CD8-positive, alpha-beta memory T cell (primary cell): Measurements from ENCODE around the gene AFAP1. TPM values are rescaled to one million over a fixed set of nuclear protein-coding genes. Genes with fewer than 3 reads are reported as not detected.
A peak's percentile ranks its signal among the peaks of the same experiment; 100 is the strongest.

Experiments used
- CTCF ChIA-PET: fragments of 350-600 bp; sonication (Branson Sonifier 250); formaldehyde crosslinking; loops from one replicate; lab custom pipeline; 2021; ENCODE audit warnings: antibody characterized with exemption; lab: Charles Lee
- POLR2A ChIA-PET: fragments of 350-600 bp; sonication (Branson Sonifier 250); formaldehyde crosslinking; loops from one replicate; lab custom pipeline; 2021; ENCODE audit warnings: antibody characterized with exemption; lab: Charles Lee
- DNase-seq, 5 donors: peaks; one replicate each; pipeline versions ENCODE4 v3.0.0 to v3.0.0-alpha.2; 2020 to 2022; ENCODE audit warnings: mixed read lengths in 1 of 5
- H3K27ac ChIP-seq: one replicate; pipeline ENCODE4 v1.7.0; 2013; ENCODE audit warnings: low read depth, mild to moderate bottlenecking, low read length, moderate library complexity
- H3K27me3 ChIP-seq: 2 replicates; pipeline ENCODE4 v1.7.0; 2013; ENCODE audit warnings: low read length, mild to moderate bottlenecking; ENCODE audit not compliant: insufficient read depth, poor library complexity, severe bottlenecking
- H3K36me3 ChIP-seq: 2 replicates; pipeline ENCODE4 v1.7.0; 2013; ENCODE audit warnings: mild to moderate bottlenecking, low read length, moderate library complexity; ENCODE audit not compliant: insufficient read depth
- H3K4me1 ChIP-seq: 2 replicates; pipeline ENCODE4 v1.7.0; 2013; ENCODE audit warnings: mild to moderate bottlenecking, low read length, moderate library complexity; ENCODE audit not compliant: insufficient read depth
- H3K4me3 ChIP-seq: 2 replicates; pipeline ENCODE4 v1.7.0; 2013; ENCODE audit warnings: mild to moderate bottlenecking, low read length
- H3K9me3 ChIP-seq: 2 replicates; pipeline ENCODE4 v1.7.0; 2013; ENCODE audit warnings: mild to moderate bottlenecking, low read length
- H3K27ac Mint-ChIP-seq, 8 donors: one replicate each; pipeline ENCODE4 v1.8.0; 2020 to 2021; ENCODE audit warnings: mixed read lengths in 8 of 8, mild to moderate bottlenecking in 6 of 8, inconsistent platforms in 3 of 8, moderate library complexity in 3 of 8
- H3K27me3 Mint-ChIP-seq, 2 donors: one replicate each; pipeline ENCODE4 v1.8.0; 2020 to 2021; ENCODE audit warnings: mixed read lengths in 2 of 2, mild to moderate bottlenecking in 1 of 2, moderate library complexity in 1 of 2
- H3K36me3 Mint-ChIP-seq, 3 donors: one replicate each; pipeline ENCODE4 v1.8.0; 2020 to 2021; ENCODE audit warnings: mixed read lengths in 3 of 3, inconsistent platforms in 1 of 3, mild to moderate bottlenecking in 1 of 3
- H3K4me1 Mint-ChIP-seq, 3 donors: one replicate each; pipeline ENCODE4 v1.8.0; 2020 to 2021; ENCODE audit warnings: mixed read lengths in 3 of 3, inconsistent platforms in 1 of 3, mild to moderate bottlenecking in 1 of 3
- H3K4me3 Mint-ChIP-seq, 7 donors: one replicate each; pipeline ENCODE4 v1.8.0; 2020 to 2021; ENCODE audit warnings: mixed read lengths in 7 of 7, mild to moderate bottlenecking in 6 of 7, moderate library complexity in 4 of 7, inconsistent platforms in 2 of 7
- H3K9me3 Mint-ChIP-seq, 5 donors: one replicate each; pipeline ENCODE4 v1.8.0; 2020 to 2022; ENCODE audit warnings: mixed read lengths in 5 of 5, mild to moderate bottlenecking in 3 of 5, moderate library complexity in 2 of 5, inconsistent platforms in 1 of 5
- polyA plus RNA-seq: library from polyadenylated mRNA; unstranded; fragments of 300-500 nt; fragmentation: Illumina TruSeq; gene quantifications from one replicate; pipeline ENCODE4 v1.2.3, GENCODE V29; 2021
- total RNA-seq, 2 experiments: library from RNA; stranded (reverse); gene quantifications; one replicate each; pipeline ENCODE4 v1.2.3, GENCODE V29; 2021

Gene AFAP1
- total and polyA plus RNA-seq, 3 experiments from 2014 or later = 2.3 to 19.9 (median 18.4) TPM

GRCh38 chr4:7768736-7769135, 170.9 kb downstream of the AFAP1 start:
- Histone ChIP-seq H3K4me1 (peaks cover 12% of the 10 kb centered on the region), H3K27ac (no peak overlapping the region), H3K27me3 (no peaks in the 10 kb centered on the region), H3K36me3 (no peaks in the 10 kb centered on the region), H3K9me3 (no peaks in the 10 kb centered on the region), H3K4me3 (no peak overlapping the region)
- no peak for DNase-seq
- H3K4me3 Mint-ChIP-seq = no peak overlapping the region
- peaks cover 18 to 22% (median 20%) of the 10 kb centered on the region in 3 donors for H3K4me1 Mint-ChIP-seq
- CTCF ChIA-PET = interaction anchor here (1.1 kb wide), 1 partner anchor 48 kb away, joined by 3 read pairs; no protein-coding TSS in a partner anchor
- POLR2A ChIA-PET = interaction anchor here (0.6 kb wide), 1 partner anchor 212 kb away, joined by 8 read pairs; no protein-coding TSS in a partner anchor
- peak overlapping the region in 1 of 8 donors; percentile 83 for H3K27ac Mint-ChIP-seq
- H3K36me3 Mint-ChIP-seq = peaks cover 10 to 71% (median 16%) of the 10 kb centered on the region in 3 donors
- H3K27me3 Mint-ChIP-seq = no peaks in the 10 kb centered on the region
- no peaks in the 10 kb centered on the region for H3K9me3 Mint-ChIP-seq

GRCh38 chr4:7767966-7768365, 171.7 kb downstream of the AFAP1 start:
- Mint-ChIP-seq H3K27me3 (no peaks in the 10 kb centered on the region), H3K9me3 (no peaks in the 10 kb centered on the region), H3K27ac (no peak overlapping the region), H3K36me3 (peaks cover 4 to 68% (median 18%) of the 10 kb centered on the region in 3 donors), H3K4me1 (peaks cover 18 to 22% (median 20%) of the 10 kb centered on the region in 3 donors), H3K4me3 (no peak overlapping the region)
- H3K4me1 ChIP-seq = peaks cover 12% of the 10 kb centered on the region
- DNase-seq = no peak
- no peaks in the 10 kb centered on the region for H3K36me3 ChIP-seq
- no peaks in the 10 kb centered on the region for H3K27me3 ChIP-seq
- no peak overlapping the region for H3K27ac ChIP-seq
- POLR2A ChIA-PET = no interaction called here
- CTCF ChIA-PET = interaction anchor here (1.1 to 1.4 kb wide), 2 partner anchors 12 to 47 kb away, joined by 3 to 4 read pairs; no protein-coding TSS in a partner anchor
- no peaks in the 10 kb centered on the region for H3K9me3 ChIP-seq
- no peak overlapping the region for H3K4me3 ChIP-seq

DNA sequence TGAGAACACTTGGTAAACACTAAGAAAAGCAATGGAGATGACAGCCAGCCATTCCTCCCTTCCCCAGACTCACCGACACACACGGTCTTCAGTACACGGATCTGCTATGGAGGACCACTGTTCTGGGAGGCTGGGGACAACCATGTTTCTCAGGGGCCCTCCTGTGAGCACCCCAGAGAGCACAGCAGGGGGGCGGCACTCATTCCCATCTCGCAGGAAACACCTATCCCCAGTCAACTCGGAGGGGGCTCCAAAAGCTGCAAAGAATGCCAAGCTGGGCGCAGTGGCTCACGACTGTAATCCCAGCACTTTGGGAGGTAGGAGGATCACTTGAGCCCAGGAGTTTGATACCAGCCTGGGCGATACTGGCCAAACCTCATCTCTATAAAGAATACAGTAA, 172.1 kb downstream of the AFAP1 start:
- H3K4me3 Mint-ChIP-seq = no peak overlapping the region
- peak overlapping the region in 1 of 8 donors; percentile 47 for H3K27ac Mint-ChIP-seq
- Histone ChIP-seq H3K27me3 (no peaks in the 10 kb centered on the region), H3K4me3 (no peak overlapping the region), H3K4me1 (peaks cover 12% of the 10 kb centered on the region), H3K9me3 (no peaks in the 10 kb centered on the region), H3K36me3 (no peaks in the 10 kb centered on the region), H3K27ac (no peak overlapping the region)
- peaks cover 18 to 22% (median 20%) of the 10 kb centered on the region in 3 donors for H3K4me1 Mint-ChIP-seq
- DNase-seq = no peak
- CTCF ChIA-PET = interaction anchor here (1.1 to 1.4 kb wide), 2 partner anchors 12 to 47 kb away, joined by 3 to 4 read pairs; no protein-coding TSS in a partner anchor
- no peaks in the 10 kb centered on the region for H3K9me3 Mint-ChIP-seq
- H3K36me3 Mint-ChIP-seq = peaks cover 4 to 63% (median 16%) of the 10 kb centered on the region in 3 donors
- H3K27me3 Mint-ChIP-seq = no peaks in the 10 kb centered on the region
- POLR2A ChIA-PET = no interaction called here

- Histone ChIP-seq H3K9me3 (no peaks in the 10 kb centered on the region), H3K27me3 (no peaks in the 10 kb centered on the region), H3K4me1 (peaks cover 16% of the 10 kb centered on the region), H3K27ac (no peak overlapping the region), H3K4me3 (no peak overlapping the region), H3K36me3 (no peaks in the 10 kb centered on the region)
- ChIA-PET CTCF (interaction anchor here (1.4 kb wide), 1 partner anchor 13 kb away, joined by 4 read pairs; no protein-coding TSS in a partner anchor), POLR2A (no interaction called here)
- peaks cover 20 to 25% (median 20%) of the 10 kb centered on the region in 3 donors for H3K4me1 Mint-ChIP-seq
- H3K4me3 Mint-ChIP-seq = no peak overlapping the region
- peaks cover 4 to 58% (median 13%) of the 10 kb centered on the region in 3 donors for H3K36me3 Mint-ChIP-seq
- H3K27me3 Mint-ChIP-seq = no peaks in the 10 kb centered on the region
- H3K9me3 Mint-ChIP-seq = no peaks in the 10 kb centered on the region
- no peak for DNase-seq
- H3K27ac Mint-ChIP-seq = peak overlapping the region in 1 of 8 donors; percentile 87
These were observed 172.9 kb downstream of the AFAP1 start for GRCh38 chr4:7766661-7767345.

GRCh38 chr4:7766086-7766485, 173.6 kb downstream of the AFAP1 start:
- H3K36me3 ChIP-seq = no peaks in the 10 kb centered on the region
- ChIA-PET CTCF (no interaction called here), POLR2A (no interaction called here)
- no peak for DNase-seq
- H3K4me1 ChIP-seq = peaks cover 19% of the 10 kb centered on the region
- no peaks in the 10 kb centered on the region for H3K27me3 Mint-ChIP-seq
- no peaks in the 10 kb centered on the region for H3K9me3 ChIP-seq
- H3K9me3 Mint-ChIP-seq = no peaks in the 10 kb centered on the region
- H3K4me1 Mint-ChIP-seq = peaks cover 17 to 24% (median 19%) of the 10 kb centered on the region in 3 donors
- no peak overlapping the region for H3K27ac ChIP-seq
- no peaks in the 10 kb centered on the region for H3K27me3 ChIP-seq
- no peak overlapping the region for H3K4me3 ChIP-seq
- peaks cover 0 to 52% (median 11%) of the 10 kb centered on the region in 3 donors for H3K36me3 Mint-ChIP-seq
- H3K4me3 Mint-ChIP-seq = no peak overlapping the region
- H3K27ac Mint-ChIP-seq = peak overlapping the region in 4 of 8 donors; percentile 4 to 87 (median 62)

- no peak overlapping the region for H3K4me3 Mint-ChIP-seq
- peaks cover 0 to 48% (median 11%) of the 10 kb centered on the region in 3 donors for H3K36me3 Mint-ChIP-seq
- H3K27me3 ChIP-seq = no peaks in the 10 kb centered on the region
- ChIA-PET POLR2A (no interaction called here), CTCF (no interaction called here)
- H3K9me3 ChIP-seq = no peaks in the 10 kb centered on the region
- H3K36me3 ChIP-seq = no peaks in the 10 kb centered on the region
- no peak overlapping the region for H3K27ac ChIP-seq
- H3K9me3 Mint-ChIP-seq = no peaks in the 10 kb centered on the region
- H3K27me3 Mint-ChIP-seq = no peaks in the 10 kb centered on the region
- H3K27ac Mint-ChIP-seq = peak overlapping the region in 3 of 8 donors; percentile 4 to 66 (median 57)
- DNase-seq = no peak
- no peak overlapping the region for H3K4me3 ChIP-seq
- peaks cover 13 to 20% (median 16%) of the 10 kb centered on the region in 3 donors for H3K4me1 Mint-ChIP-seq
- peaks cover 16% of the 10 kb centered on the region for H3K4me1 ChIP-seq
These were observed 174.0 kb downstream of the AFAP1 start for GRCh38 chr4:7765666-7766065.

DNA sequence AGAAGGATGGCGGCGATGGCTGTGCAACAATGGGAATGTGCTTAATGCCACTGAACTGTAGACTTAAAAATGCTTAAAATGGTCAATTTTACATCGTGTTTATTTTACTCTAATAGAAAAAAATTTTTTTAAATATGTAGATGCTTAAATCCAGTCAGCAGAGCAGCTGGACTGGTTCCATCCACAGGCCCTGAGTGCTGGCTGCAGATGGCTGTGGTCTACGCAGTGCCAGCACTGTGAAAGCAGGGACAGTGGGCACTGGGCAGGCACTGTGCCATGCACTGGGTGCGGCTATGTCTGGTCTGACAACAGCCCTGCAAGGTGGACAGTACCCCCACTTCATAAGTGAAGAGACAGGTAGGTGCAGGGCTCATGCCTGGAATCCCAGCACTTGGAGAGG, 175.2 kb downstream of the AFAP1 start:
- peaks cover 14 to 15% (median 15%) of the 10 kb centered on the region in 3 donors for H3K4me1 Mint-ChIP-seq
- H3K36me3 Mint-ChIP-seq = peaks cover 0 to 40% (median 11%) of the 10 kb centered on the region in 3 donors
- H3K4me3 Mint-ChIP-seq = no peak overlapping the region
- no peaks in the 10 kb centered on the region for H3K27me3 Mint-ChIP-seq
- Histone ChIP-seq H3K9me3 (no peaks in the 10 kb centered on the region), H3K4me1 (peaks cover 24% of the 10 kb centered on the region), H3K4me3 (no peak overlapping the region), H3K36me3 (no peaks in the 10 kb centered on the region), H3K27ac (no peak overlapping the region), H3K27me3 (no peaks in the 10 kb centered on the region)
- ChIA-PET CTCF (no interaction called here), POLR2A (no interaction called here)
- DNase-seq = peak in 1 of 5 donors; percentile 37
- H3K9me3 Mint-ChIP-seq = no peaks in the 10 kb centered on the region
- H3K27ac Mint-ChIP-seq = peak overlapping the region in 1 of 8 donors; percentile 75

GRCh38 chr4:7763788-7764187, 175.9 kb downstream of the AFAP1 start:
- no peaks in the 10 kb centered on the region for H3K9me3 Mint-ChIP-seq
- no peak overlapping the region for H3K4me3 Mint-ChIP-seq
- Histone ChIP-seq H3K36me3 (no peaks in the 10 kb centered on the region), H3K27ac (no peak overlapping the region), H3K4me3 (no peak overlapping the region), H3K27me3 (no peaks in the 10 kb centered on the region), H3K4me1 (peaks cover 25% of the 10 kb centered on the region), H3K9me3 (no peaks in the 10 kb centered on the region)
- peaks cover 19 to 21% (median 20%) of the 10 kb centered on the region in 3 donors for H3K4me1 Mint-ChIP-seq
- peak overlapping the region in 2 of 8 donors; percentile 54 to 72 for H3K27ac Mint-ChIP-seq
- H3K36me3 Mint-ChIP-seq = peaks cover 0 to 33% (median 11%) of the 10 kb centered on the region in 3 donors
- no peaks in the 10 kb centered on the region for H3K27me3 Mint-ChIP-seq
- CTCF ChIA-PET = no interaction called here
- POLR2A ChIA-PET = no interaction called here
- DNase-seq = peak in 1 of 5 donors; percentile 25
